Left colon (tissue), 2 donors: ENCODE results near the gene CCNL2. TPM values are rescaled to one million over a fixed set of nuclear protein-coding genes. Genes with fewer than 3 reads are reported as not detected.

Experiments used
- ATAC-seq: fragments of 200-7000 bp; cut with Tn5 transposase; one replicate; pipeline ENCODE4 v1.9.1; 2020; ENCODE audit warnings: mild to moderate bottlenecking, moderate library complexity
- DNase-seq, 2 donors: peaks; one replicate each; pipeline ENCODE4 v3.0.0-alpha.2; 2020
- intact Hi-C, 2 donors: fragments of 100-400 bp; cut with DNase I in 1 of 2; cut with micrococcal nuclease in 1 of 2; formaldehyde crosslinking; loops; one replicate each; pipeline versions ENCODE4 v1.11.2 to v1.14.0; 2022; cut with DNase I, micrococcal nuclease
- microRNA-seq, 2 donors: library from miRNA; unstranded; fragments of <30 nt; microRNA quantifications; one replicate each; pipeline versions ENCODE4 v1.1.0 to v1.2.0, GENCODE V29; 2020
- total RNA-seq, 2 donors: library from RNA; stranded (reverse); fragmentation: NEBNext Ultra II Directional; extraction: Animal tissue kit (Norgen Biotek cat#: 25700); gene quantifications; one replicate each; pipeline ENCODE4 v1.2.1, GENCODE V29; 2021
- donor health status: DM: no; HTN: no; CAD: no.
- donor health status: DM: yes; HTN: yes; CAD: no.

Gene CCNL2
- total RNA-seq, 2 donors from 2014 or later: 115 to 129 TPM

- intact Hi-C loops: no loop called here
- DNase-seq: no peak
- ATAC-seq: no peak
Observed at GRCh38 chr1:1340185-1340584, 59.0 kb downstream of the CCNL2 start.

- intact Hi-C loops: no loop called here
- DNase-seq (no peak), ATAC-seq (no peak)
Observed at GRCh38 chr1:1338278-1338677, 60.9 kb downstream of the CCNL2 start.

GRCh38 chr1:1337793-1338147 is 61.4 kb downstream of the CCNL2 start:
- intact Hi-C loops: no loop called here
- peak; percentile 78 for ATAC-seq
- peak in 1 of 2 donors; percentile 73 for DNase-seq

GRCh38 chr1:1336931-1337792 is 62.0 kb downstream of the CCNL2 start:
- ATAC-seq (no peak), DNase-seq (no peak)
- intact Hi-C loops: no loop called here

- intact Hi-C loops: no loop called here
- no peak for DNase-seq
Observed at GRCh38 chr1:1336446-1336845, 62.7 kb downstream of the CCNL2 start.

GRCh38 chr1:1335792-1336248 is 63.3 kb downstream of the CCNL2 start:
- DNase-seq (no peak), ATAC-seq (no peak)
- intact Hi-C loops: no loop called here

More at GRCh38 chr1:1336446-1336845, 62.7 kb downstream of the CCNL2 start:
- ATAC-seq: no peak

Small RNAs within 50 kb of the gene (microRNA-seq; reads per million reads assigned to microRNA genes)
- 0.53 to 1.4 reads per million in 2 donors for gene MIR6808

Other genes starting within 250 kb of the CCNL2 start
- 1 to 10 TPM; 1.2 to 3.0 TPM for gene TTLL10, start 225.5 kb downstream of the CCNL2 start, total RNA-seq
- 1 to 10 TPM in 1 of 2 donors, under 1 TPM in 1; 0.64 to 3.7 TPM for gene TNFRSF18, start 192.7 kb downstream of the CCNL2 start, total RNA-seq
- 1 to 10 TPM in 1 of 2 donors, under 1 TPM in 1; 0.55 to 1.3 TPM for gene TNFRSF4, start 185.2 kb downstream of the CCNL2 start, total RNA-seq
- gene SDF4, start 167.3 kb downstream of the CCNL2 start, total RNA-seq: 100 to 1,000 TPM; 235 to 273 TPM
- 1 to 10 TPM; 8.2 to 9.6 TPM for gene B3GALT6, start 167.1 kb downstream of the CCNL2 start, total RNA-seq
- gene C1QTNF12, start 152.6 kb downstream of the CCNL2 start, total RNA-seq: 10 to 100 TPM; 40.0 to 71.6 TPM
- gene UBE2J2, start 125.5 kb downstream of the CCNL2 start, total RNA-seq: 10 to 100 TPM; 46.3 to 56.3 TPM
- gene SCNN1D, start 118.9 kb downstream of the CCNL2 start, total RNA-seq: 1 to 10 TPM; 1.5 to 1.6 TPM
- 10 to 100 TPM; 49.2 to 58.7 TPM for gene ACAP3, start 91.4 kb downstream of the CCNL2 start, total RNA-seq
- 10 to 100 TPM; 15.5 to 18.7 TPM for gene PUSL1, start 90.7 kb downstream of the CCNL2 start, total RNA-seq
- gene INTS11, start 74.7 kb downstream of the CCNL2 start, total RNA-seq: 10 to 100 TPM; 80.6 to 94.2 TPM
- 10 to 100 TPM; 67.3 to 86.7 TPM for gene CPTP, start 74.5 kb downstream of the CCNL2 start, total RNA-seq
- gene TAS1R3, start 68.1 kb downstream of the CCNL2 start, total RNA-seq: under 1 TPM; 0.67 to 0.89 TPM
- 10 to 100 TPM; 57.2 to 69.0 TPM for gene DVL1, start 49.9 kb downstream of the CCNL2 start, total RNA-seq
- gene MXRA8, start 40.8 kb downstream of the CCNL2 start, total RNA-seq: 10 to 100 TPM in 1 of 2 donors, 1 to 10 TPM in 1; 8.5 to 20.7 TPM
- 100 to 1,000 TPM; 175 to 212 TPM for gene AURKAIP1, start 24.1 kb downstream of the CCNL2 start, total RNA-seq
- gene MRPL20, start 8.0 kb upstream of the CCNL2 start, total RNA-seq: 10 to 100 TPM; 82.1 to 96.7 TPM
- 1 to 10 TPM in 1 of 2 donors, under 1 TPM in 1; 0.76 to 2.7 TPM for gene ANKRD65, start 21.9 kb upstream of the CCNL2 start, total RNA-seq
- 10 to 100 TPM; 40.1 to 81.5 TPM for gene VWA1, start 36.4 kb upstream of the CCNL2 start, total RNA-seq
- gene ATAD3C, start 50.4 kb upstream of the CCNL2 start, total RNA-seq: under 1 TPM; 0.49 to 0.87 TPM
- gene ATAD3B, start 72.4 kb upstream of the CCNL2 start, total RNA-seq: 10 to 100 TPM; 15.2 to 16.4 TPM
- 10 to 100 TPM; 20.7 to 29.6 TPM for gene ATAD3A, start 112.8 kb upstream of the CCNL2 start, total RNA-seq
- gene TMEM240, start 141.3 kb upstream of the CCNL2 start, total RNA-seq: 1 to 10 TPM in 1 of 2 donors, under 1 TPM in 1; 0.67 to 2.6 TPM
- 100 to 1,000 TPM; 118 to 130 TPM for gene SSU72, start 175.5 kb upstream of the CCNL2 start, total RNA-seq
- gene FNDC10, start 200.8 kb upstream of the CCNL2 start, total RNA-seq: 1 to 10 TPM; 3.1 to 3.3 TPM
- 10 to 100 TPM; 84.8 to 86.1 TPM for gene MIB2, start 216.2 kb upstream of the CCNL2 start, total RNA-seq
- gene MMP23B, start 232.8 kb upstream of the CCNL2 start, total RNA-seq: 1 to 10 TPM; 1.2 to 7.2 TPM